Upper lobe of left lung (tissue), 4 donors: Measurements from ENCODE around the gene FTO.

Source experiments
- POLR2A ChIP-seq, 4 donors: fragments of 450-650 bp; IDR thresholded peaks; one replicate each; pipeline ENCODE4 v1.5.1; 2016 to 2017; ENCODE audit warnings: antibody characterized with exemption in 4 of 4, mild to moderate bottlenecking in 2 of 4
- POLR2AphosphoS5 ChIP-seq, 2 donors: sonication (generic); formaldehyde crosslinking; IDR thresholded peaks; one replicate each; pipeline ENCODE4 v1.5.1; 2017; ENCODE audit warnings: antibody characterized with exemption in 2 of 2
- TF ChIP-seq, protein P1 (sequence below), 6 experiments: fragments of 450-650 bp in 4 of 6; fragments of 200-600 bp in 2 of 6; sonication (generic) in 2 of 6; IDR thresholded peaks; one replicate each; pipeline ENCODE4 v1.5.1; 2016 to 2019; ENCODE audit warnings: antibody characterized with exemption in 6 of 6

DNA sequence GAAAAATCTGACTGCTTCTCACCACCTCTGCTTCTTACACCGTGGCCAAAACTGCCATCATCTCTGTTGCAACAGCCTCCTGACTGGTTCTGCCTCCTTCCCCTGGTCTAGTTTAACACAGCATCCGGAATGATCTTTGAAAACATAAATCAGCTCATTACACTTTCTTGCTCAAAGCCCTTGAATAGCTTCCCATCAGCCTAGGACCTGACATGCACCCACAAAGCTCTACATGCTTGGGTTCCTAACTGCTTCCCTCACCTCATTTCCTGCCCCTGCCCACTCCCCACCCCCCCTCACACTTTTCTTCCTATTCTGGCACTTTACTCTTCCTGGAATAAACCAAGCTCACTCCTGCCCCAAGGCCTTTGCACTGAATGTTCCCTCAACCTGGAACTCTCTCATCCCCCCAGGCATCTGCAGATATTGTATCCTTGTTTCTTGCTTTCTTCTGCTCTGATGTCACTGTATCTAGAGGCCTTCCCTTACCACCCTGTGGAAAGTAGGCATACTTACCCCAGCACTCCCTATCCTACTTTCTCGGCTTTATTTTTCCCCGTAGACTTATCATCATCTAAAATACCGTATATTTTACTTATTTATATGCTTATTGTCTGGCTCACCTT lies 112.4 kb downstream of the FTO start:
- TF ChIP-seq, protein P1, sequence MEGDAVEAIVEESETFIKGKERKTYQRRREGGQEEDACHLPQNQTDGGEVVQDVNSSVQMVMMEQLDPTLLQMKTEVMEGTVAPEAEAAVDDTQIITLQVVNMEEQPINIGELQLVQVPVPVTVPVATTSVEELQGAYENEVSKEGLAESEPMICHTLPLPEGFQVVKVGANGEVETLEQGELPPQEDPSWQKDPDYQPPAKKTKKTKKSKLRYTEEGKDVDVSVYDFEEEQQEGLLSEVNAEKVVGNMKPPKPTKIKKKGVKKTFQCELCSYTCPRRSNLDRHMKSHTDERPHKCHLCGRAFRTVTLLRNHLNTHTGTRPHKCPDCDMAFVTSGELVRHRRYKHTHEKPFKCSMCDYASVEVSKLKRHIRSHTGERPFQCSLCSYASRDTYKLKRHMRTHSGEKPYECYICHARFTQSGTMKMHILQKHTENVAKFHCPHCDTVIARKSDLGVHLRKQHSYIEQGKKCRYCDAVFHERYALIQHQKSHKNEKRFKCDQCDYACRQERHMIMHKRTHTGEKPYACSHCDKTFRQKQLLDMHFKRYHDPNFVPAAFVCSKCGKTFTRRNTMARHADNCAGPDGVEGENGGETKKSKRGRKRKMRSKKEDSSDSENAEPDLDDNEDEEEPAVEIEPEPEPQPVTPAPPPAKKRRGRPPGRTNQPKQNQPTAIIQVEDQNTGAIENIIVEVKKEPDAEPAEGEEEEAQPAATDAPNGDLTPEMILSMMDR (IDR thresholded peaks at IDR 0.05), result no peak
- TF ChIP-seq POLR2AphosphoS5 (IDR thresholded peaks at IDR 0.05) (no peak), POLR2A (IDR thresholded peaks at IDR 0.05) (no peak)
